GM12878 (cell line): ENCODE results near the gene SKAP1. TPM values are rescaled to one million over a fixed set of nuclear protein-coding genes. Genes with fewer than 3 reads are reported as not detected.

Source experiments
- ATAC-seq: fragments of 200-7000 bp; cut with Tn5 transposase; 3 replicates; pipeline ENCODE4 v1.9.1; 2020; ENCODE audit warnings: mild to moderate bottlenecking, moderate library complexity
- BruUV-seq: library from RNA; stranded (reverse); fragments of 400-500 nt; replicated peaks from 2 replicates; lab custom pipeline; 2021; lab: Mats Ljungman, UMichigan
- CTCF ChIA-PET: fragments of 300-600 bp; sonication (Branson Sonifier 250); formaldehyde crosslinking; extraction: SDS; loops from one replicate; lab custom pipeline; 2021; ENCODE audit warnings: inconsistent platforms; lab: Yijun Ruan, JAX
- POLR2A ChIA-PET: fragments of 350-600 bp; formaldehyde crosslinking; extraction: SDS; loops from one replicate; lab custom pipeline; 2021; ENCODE audit warnings: inconsistent platforms; lab: Charles Lee
- RAD21 ChIA-PET: fragments of 300-600 bp; sonication (Branson Sonifier 250); formaldehyde crosslinking; loops from one replicate; lab custom pipeline; 2023; ENCODE audit warnings: antibody characterized with exemption; ENCODE audit not compliant: unreplicated experiment; lab: Charles Lee
- SMC1A ChIA-PET: fragments of 300-600 bp; sonication (Branson Sonifier 250); formaldehyde crosslinking; loops from one replicate; lab custom pipeline; 2023; ENCODE audit not compliant: unreplicated experiment, uncharacterized antibody; lab: Charles Lee
- DNase-seq: peaks from one replicate; pipeline ENCODE4 v3.0.0-alpha.2; 2011; ENCODE audit warnings: low read depth, low spot score
- FAIRE-seq: peaks from 3 replicates; lab custom pipeline; 2011; peaks lifted over from hg19 to GRCh38; lab: Jason Lieb, UNC
- H2AFZ ChIP-seq: 2 replicates; pipeline ENCODE4 v1.6.0; 2011; ENCODE audit warnings: low read depth, low read length, control low read depth; ENCODE audit not compliant: control insufficient read depth
- H3K27ac ChIP-seq: 2 replicates; pipeline ENCODE4 v1.5.1; 2011; ENCODE audit warnings: control low read depth; ENCODE audit not compliant: control insufficient read depth, insufficient read depth
- H3K27me3 ChIP-seq, 2 experiments: replicated peaks in 1 of 2; 2 replicates each; pipeline versions ENCODE4 v1.6.0 to v1.6.1; 2011; ENCODE audit warnings: low read length in 1 of 2; ENCODE audit not compliant: control insufficient read depth in 2 of 2, insufficient read depth in 2 of 2
- H3K36me3 ChIP-seq, 2 experiments: 2 replicates each; pipeline ENCODE4 v1.5.1; 2011; ENCODE audit warnings: low read length in 1 of 2; ENCODE audit not compliant: control insufficient read depth in 2 of 2, insufficient read depth in 2 of 2
- H3K4me1 ChIP-seq: 2 replicates; pipeline ENCODE4 v1.6.1; 2011; ENCODE audit warnings: mild to moderate bottlenecking, low read length, moderate library complexity, mixed read lengths; ENCODE audit not compliant: control insufficient read depth, insufficient read depth
- H3K4me2 ChIP-seq: 2 replicates; pipeline ENCODE4 v1.6.0; 2011; ENCODE audit warnings: control low read depth; ENCODE audit not compliant: control insufficient read depth, insufficient read depth
- H3K4me3 ChIP-seq: fragments of 200-600 bp; sonication (generic); 2 replicates; pipeline ENCODE4 v1.5.1; 2016
- H3K79me2 ChIP-seq: 2 replicates; pipeline ENCODE4 v1.6.0; 2011; ENCODE audit warnings: low read length; ENCODE audit not compliant: control insufficient read depth, insufficient read depth
- H3K9ac ChIP-seq: 2 replicates; pipeline ENCODE4 v1.8.0; 2011; ENCODE audit warnings: low read length, control low read depth, mixed read lengths; ENCODE audit not compliant: control insufficient read depth, insufficient read depth
- H3K9me3 ChIP-seq: replicated peaks from 3 replicates; pipeline ENCODE4 v1.5.1; 2011; ENCODE audit warnings: mild to moderate bottlenecking, low read length; ENCODE audit not compliant: control insufficient read depth, insufficient read depth
- H4K20me1 ChIP-seq: 2 replicates; pipeline ENCODE4 v1.6.0; 2011; ENCODE audit not compliant: control insufficient read depth, insufficient read depth
- ATF3 ChIP-seq: IDR thresholded peaks from 2 replicates; pipeline ENCODE4 v1.6.1; 2011; ENCODE audit warnings: low read depth, mild to moderate bottlenecking, low read length, moderate library complexity, borderline replicate concordance; ENCODE audit errors: extremely low read depth
- MLLT1 ChIP-seq: fragments of 450-650 bp; IDR thresholded peaks from 2 replicates; pipeline ENCODE4 v1.6.1; 2016; ENCODE audit warnings: mild to moderate bottlenecking
- REST ChIP-seq: IDR thresholded peaks from 2 replicates; pipeline ENCODE4 v1.6.1; 2012; ENCODE audit warnings: mild to moderate bottlenecking, low read depth, low read length
- SREBF1 ChIP-seq: IDR thresholded peaks from 2 replicates; pipeline ENCODE4 v1.6.1; 2012; ENCODE audit warnings: mild to moderate bottlenecking, low read length
- TCF12 ChIP-seq: IDR thresholded peaks from 2 replicates; pipeline ENCODE4 v1.6.1; 2011; ENCODE audit warnings: low read depth, mild to moderate bottlenecking, low read length
- ZNF622 ChIP-seq: fragments of 450-650 bp; IDR thresholded peaks from 2 replicates; pipeline ENCODE4 v1.6.1; 2017; ENCODE audit warnings: mild to moderate bottlenecking, inconsistent platforms
- WGBS: methylation state at CpG from one replicate; pipeline ENCODE4 v1.1.6; 2016; ENCODE audit warnings: low lambda C conversion rate; ENCODE audit not compliant: insufficient replicate concordance, insufficient coverage; ENCODE audit errors: missing lambda C conversion rate; 5-methylcytosine and 5-hydroxymethylcytosine counted together
- in situ Hi-C: fragments of 300-500 bp; cut with MboI; formaldehyde crosslinking; loops from 9 replicates; pipeline ENCODE4 v1.14.3; 2018; ENCODE audit warnings: mixed read lengths
- intact Hi-C: fragments of 100-400 bp; cut with micrococcal nuclease; formaldehyde crosslinking; loops from one replicate; pipeline ENCODE4 v1.14.2; 2022; ENCODE audit not compliant: unreplicated experiment
- polyA plus RNA-seq, 11 experiments: library from polyadenylated mRNA; depleted of rRNA in 4 of 11; unstranded in 6 of 11; stranded (reverse) in 5 of 11; fragments of >200 nt; fragmentation: Nextera tagmentation in 4 of 11; fragmentation: Illumina TruSeq in 1 of 11; extraction: Ambion mirVana in 4 of 11; extraction: Trizol in 1 of 11; gene quantifications; 1 replicate in 1 of 11; 2 replicates in 10 of 11; pipeline versions ENCODE4 v1.2.1 to v1.2.3, GENCODE V29; 2011 to 2016; ENCODE audit warnings: inconsistent platforms in 2 of 11, missing spikeins in 2 of 11, low read depth in 1 of 11
- total RNA-seq, 4 experiments: library from RNA; depleted of rRNA in 3 of 4; stranded (reverse); fragments of >200 nt in 3 of 4; fragmentation: Illumina TruSeq in 1 of 4; extraction: Trizol in 1 of 4; gene quantifications; 2 replicates each; pipeline versions ENCODE4 v1.2.1 to v1.2.3, GENCODE V29; 2013 to 2021

The SKAP1 gene
- total and polyA plus RNA-seq, 10 of the 15 experiments (the other 5 are each of a cell fraction or from before 2014, with no cell fraction given): 17.1 to 97.6 (median 35.9) TPM

- no peaks in the 10 kb centered on the region for H4K20me1 ChIP-seq
- DNase-seq: no peak
- no peaks in the 10 kb centered on the region for H3K9me3 ChIP-seq
- ChIA-PET SMC1A (interaction anchor here (1.0 kb wide), 1 partner anchor 16 kb away, joined by 3 read pairs; no protein-coding TSS in a partner anchor), CTCF (interaction anchor here (1.3 to 13.5 kb wide), 2 partner anchors 14 to 75 kb away, joined by 3 to 124 read pairs; no protein-coding TSS in a partner anchor), POLR2A (no interaction called here), RAD21 (no interaction called here)
- intact Hi-C loops: no loop called here
- H3K79me2 ChIP-seq: no peaks in the 10 kb centered on the region
- no peak for FAIRE-seq
- 100% methylated on average over 1 of the region's 1 CpG for WGBS
- BruUV-seq: no TSS peak
- ATAC-seq: no peak
- H3K27me3 ChIP-seq: no peaks in the 10 kb centered on the region
- H3K27ac ChIP-seq: no peak overlapping the region
- no peak overlapping the region for H3K9ac ChIP-seq
- no peak overlapping the region for H2AFZ ChIP-seq
- in situ Hi-C loops: no loop called here
- no peaks in the 10 kb centered on the region for H3K4me1 ChIP-seq
- H3K4me2 ChIP-seq: no peak overlapping the region
- TF ChIP-seq SREBF1 (no peak), ZNF622 (no peak), MLLT1 (no peak), ATF3 (no peak), REST (no peak), TCF12 (no peak)
- H3K4me3 ChIP-seq: no peak overlapping the region
- 0 out of 4 replicates have a peak, but pooled peaks cover 0 to 3% of the 10 kb centered on the region in 2 experiments for H3K36me3 ChIP-seq
These were observed 153.2 kb downstream of the SKAP1 start for GRCh38 chr17:48276776-48277175.
